Measurements from ENCODE around the gene ADAM15. TPM values are rescaled to one million over a fixed set of nuclear protein-coding genes. Genes with fewer than 3 reads are reported as not detected.

ADAM15 gene
- total and polyA plus RNA-seq, 5 donors from 2014 or later = 9.8 to 31.5 (median 20.6) TPM

DNA sequence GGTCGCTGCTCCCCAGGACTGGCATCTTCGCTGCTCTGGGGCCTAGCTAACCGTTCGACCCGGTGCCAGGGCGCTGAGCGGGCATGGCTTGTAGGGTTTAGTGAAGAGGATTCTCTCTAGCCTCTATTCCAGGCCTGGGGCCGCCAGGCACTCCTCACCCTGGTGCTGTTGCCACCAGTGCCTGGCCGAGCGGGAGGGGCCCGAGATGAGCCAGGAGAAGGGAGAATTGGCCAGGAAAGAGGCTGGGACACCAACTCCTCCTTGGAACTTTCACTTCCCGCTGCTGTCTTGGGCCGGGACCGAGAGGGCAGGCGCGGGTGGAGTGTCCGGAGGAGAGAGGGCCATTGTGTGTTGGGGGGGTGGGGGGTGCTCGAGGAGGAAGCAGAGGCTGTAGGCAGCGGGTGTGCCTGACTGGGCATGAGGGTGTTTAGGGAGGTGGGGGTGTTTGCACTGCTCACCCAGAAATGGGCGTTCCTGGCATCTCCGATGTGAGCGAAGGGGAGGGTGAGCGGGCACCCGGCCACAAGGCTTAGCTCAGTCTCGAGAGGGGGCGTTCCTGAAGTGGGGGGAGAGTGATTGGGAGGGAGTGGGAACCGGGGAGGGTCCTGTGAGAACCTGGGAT, 772 bp downstream of the ADAM15 start:
- no peak overlapping the region for H3K27ac ChIP-seq (ENCODE audit: insufficient read depth, low read length, poor library complexity, severe bottlenecking)
- Mint-ChIP-seq H3K27me3 (no peaks in the 10 kb centered on the region), H3K4me3 (peak overlapping the region; percentile 82 to 94 (median 88)), H3K9me3 (no peaks in the 10 kb centered on the region), H3K4me1 (peaks cover 0 to 28% (median 16%) of the 10 kb centered on the region in 4 donors), H3K27ac (peak overlapping the region in 2 of 3 donors; percentile 62 to 90), H3K36me3 (no peaks in the 10 kb centered on the region)
- H3K27me3 ChIP-seq (ENCODE audit: control insufficient read depth, insufficient read depth, low read length) = no peaks in the 10 kb centered on the region
- no peaks in the 10 kb centered on the region for H3K9me3 ChIP-seq (ENCODE audit: control insufficient read depth in 2 of 2, low read length in 2 of 2)
- ATAC-seq (ENCODE audit: low read depth in 2 of 2) = peak; percentile 23 to 24
- H3K4me3 ChIP-seq (ENCODE audit: low read depth, low read length) = peak overlapping the region; percentile 51
- H3K4me1 ChIP-seq (ENCODE audit: control insufficient read depth, insufficient read depth, low read length, poor library complexity, severe bottlenecking) = peaks cover 25% of the 10 kb centered on the region
- peak; percentile 34 to 63 (median 36) for DNase-seq
- peaks cover 5% of the 10 kb centered on the region for H3K36me3 ChIP-seq (ENCODE audit: control insufficient read depth, insufficient read depth, low read length)

DNA sequence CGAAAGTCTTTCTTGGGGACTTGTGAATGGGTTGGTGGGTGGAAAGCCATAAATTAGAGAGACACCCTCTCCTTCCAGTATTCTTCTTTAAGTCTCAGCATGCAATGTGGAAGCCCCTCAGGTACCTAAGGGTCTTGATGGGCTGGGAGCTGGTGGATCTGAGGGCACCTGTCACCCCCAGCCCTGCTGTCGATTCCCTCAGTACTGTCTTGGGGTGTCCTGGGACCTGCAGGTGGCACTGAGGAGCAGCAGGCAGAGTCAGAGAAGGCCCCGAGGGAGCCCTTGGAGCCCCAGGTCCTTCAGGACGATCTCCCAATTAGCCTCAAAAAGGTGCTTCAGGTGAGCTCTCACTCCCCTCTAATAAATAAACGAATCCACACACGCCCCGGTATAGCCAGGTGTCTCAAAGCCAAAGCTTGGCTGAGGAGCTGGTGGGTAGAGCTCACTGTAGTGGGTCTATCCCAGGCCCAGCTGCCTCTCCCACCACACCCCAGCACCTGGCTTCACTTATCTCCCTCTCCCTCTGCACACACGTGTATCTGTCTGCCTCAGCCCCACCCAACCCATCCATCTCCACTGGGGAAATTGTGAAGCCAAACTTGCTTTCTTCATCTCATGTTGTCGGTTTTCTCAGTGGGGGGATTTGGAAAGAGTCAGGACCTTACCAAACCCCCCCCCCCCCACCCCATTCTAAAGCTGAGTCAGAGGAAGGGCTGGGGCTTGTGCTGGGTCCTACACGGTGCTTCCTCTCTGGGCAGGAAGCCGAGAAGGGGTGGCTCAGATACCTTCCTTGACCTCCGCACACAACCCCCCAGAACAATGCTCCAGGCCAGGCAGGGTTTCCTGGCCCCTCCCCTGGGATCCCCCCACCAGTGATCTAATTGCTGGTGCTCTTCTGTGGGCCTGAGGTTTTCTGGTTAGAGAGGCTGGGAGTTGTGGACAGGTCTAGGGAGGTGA, 1.6 kb downstream of the ADAM15 start:
- H3K27me3 Mint-ChIP-seq = no peaks in the 10 kb centered on the region
- H3K36me3 Mint-ChIP-seq = peaks cover 3% of the 10 kb centered on the region
- peak in 1 of 3 donors; percentile 47 for DNase-seq
- peak overlapping the region in 2 of 3 donors; percentile 62 to 90 for H3K27ac Mint-ChIP-seq
- peak overlapping the region; percentile 82 to 94 (median 88) for H3K4me3 Mint-ChIP-seq
- peak overlapping the region; percentile 51 for H3K4me3 ChIP-seq (ENCODE audit: low read depth, low read length)
- H3K9me3 Mint-ChIP-seq = no peaks in the 10 kb centered on the region
- H3K27ac ChIP-seq (ENCODE audit: insufficient read depth, low read length, poor library complexity, severe bottlenecking) = peak overlapping the region; percentile 39
- peaks cover 25% of the 10 kb centered on the region for H3K4me1 ChIP-seq (ENCODE audit: control insufficient read depth, insufficient read depth, low read length, poor library complexity, severe bottlenecking)
- H3K36me3 ChIP-seq (ENCODE audit: control insufficient read depth, insufficient read depth, low read length) = peaks cover 5% of the 10 kb centered on the region
- no peak for ATAC-seq (ENCODE audit: low read depth in 2 of 2)
- no peaks in the 10 kb centered on the region for H3K9me3 ChIP-seq (ENCODE audit: control insufficient read depth in 2 of 2, low read length in 2 of 2)
- H3K27me3 ChIP-seq (ENCODE audit: control insufficient read depth, insufficient read depth, low read length) = no peaks in the 10 kb centered on the region
- peaks cover 0 to 28% (median 16%) of the 10 kb centered on the region in 4 donors for H3K4me1 Mint-ChIP-seq

DNA sequence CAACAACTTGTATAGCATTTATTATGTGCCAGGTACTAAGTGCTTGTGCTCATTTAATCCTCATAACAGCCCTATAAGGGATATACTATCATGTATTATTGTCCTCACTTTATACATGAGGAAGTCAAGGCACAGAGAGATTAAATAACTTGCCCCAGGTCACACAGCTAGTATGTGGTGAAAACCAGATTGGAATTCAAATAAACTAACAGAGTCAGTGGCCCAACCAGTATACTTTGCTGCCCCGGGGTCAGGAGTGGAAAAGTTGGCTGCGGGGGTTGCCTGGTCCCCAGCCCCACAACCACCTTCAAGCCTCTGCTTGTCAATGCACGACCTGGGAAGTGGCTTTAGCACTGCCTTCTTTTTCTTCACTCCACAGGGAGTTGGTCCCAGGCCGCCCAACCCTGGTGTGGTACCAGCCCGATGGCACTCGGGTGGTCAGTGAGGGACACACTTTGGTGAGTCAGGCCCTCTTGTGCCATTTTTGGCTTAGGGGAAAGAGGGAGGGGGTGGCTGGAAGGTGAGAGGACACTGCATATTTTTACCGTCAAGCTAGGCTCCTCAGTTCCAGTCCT, 2.5 kb downstream of the ADAM15 start:
- peaks cover 5% of the 10 kb centered on the region for H3K36me3 ChIP-seq (ENCODE audit: control insufficient read depth, insufficient read depth, low read length)
- Mint-ChIP-seq H3K4me3 (peak overlapping the region; percentile 43 to 88 (median 66)), H3K4me1 (peaks cover 0 to 26% (median 16%) of the 10 kb centered on the region in 4 donors), H3K27ac (peak overlapping the region in 1 of 3 donors; percentile 90), H3K27me3 (no peaks in the 10 kb centered on the region), H3K36me3 (peaks cover 5% of the 10 kb centered on the region), H3K9me3 (no peaks in the 10 kb centered on the region)
- H3K4me1 ChIP-seq (ENCODE audit: control insufficient read depth, insufficient read depth, low read length, poor library complexity, severe bottlenecking) = peaks cover 25% of the 10 kb centered on the region
- H3K4me3 ChIP-seq (ENCODE audit: low read depth, low read length) = peak overlapping the region; percentile 44
- peak overlapping the region; percentile 39 for H3K27ac ChIP-seq (ENCODE audit: insufficient read depth, low read length, poor library complexity, severe bottlenecking)
- DNase-seq (no peak), ATAC-seq (ENCODE audit: low read depth in 2 of 2) (no peak)
- no peaks in the 10 kb centered on the region for H3K27me3 ChIP-seq (ENCODE audit: control insufficient read depth, insufficient read depth, low read length)
- no peaks in the 10 kb centered on the region for H3K9me3 ChIP-seq (ENCODE audit: control insufficient read depth in 2 of 2, low read length in 2 of 2)

DNA sequence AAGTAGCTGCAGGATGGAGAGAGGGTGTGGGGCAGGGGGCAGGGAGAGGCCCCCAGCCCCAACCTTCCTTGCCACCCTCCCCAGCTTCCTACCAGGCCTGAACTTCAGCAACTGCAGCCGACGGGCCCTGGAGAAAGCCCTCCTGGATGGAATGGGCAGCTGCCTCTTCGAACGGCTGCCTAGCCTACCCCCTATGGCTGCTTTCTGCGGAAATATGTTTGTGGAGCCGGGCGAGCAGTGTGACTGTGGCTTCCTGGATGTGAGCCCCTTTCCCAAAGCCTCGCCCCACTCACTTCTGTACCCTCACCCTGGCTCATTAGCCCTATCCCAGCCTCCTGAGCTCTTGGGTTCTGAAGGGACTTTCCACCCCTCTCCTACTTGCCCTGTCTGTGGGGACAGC, 6.0 kb downstream of the ADAM15 start:
- H3K27me3 ChIP-seq (ENCODE audit: control insufficient read depth, insufficient read depth, low read length) = no peaks in the 10 kb centered on the region
- no peaks in the 10 kb centered on the region for H3K9me3 ChIP-seq (ENCODE audit: control insufficient read depth in 2 of 2, low read length in 2 of 2)
- Mint-ChIP-seq H3K27ac (no peak overlapping the region), H3K9me3 (no peaks in the 10 kb centered on the region), H3K4me3 (no peak overlapping the region), H3K36me3 (peaks cover 5% of the 10 kb centered on the region), H3K4me1 (peaks cover 0 to 23% (median 18%) of the 10 kb centered on the region in 4 donors), H3K27me3 (no peaks in the 10 kb centered on the region)
- H3K27ac ChIP-seq (ENCODE audit: insufficient read depth, low read length, poor library complexity, severe bottlenecking) = no peak overlapping the region
- ATAC-seq (ENCODE audit: low read depth in 2 of 2) (no peak), DNase-seq (no peak)
- H3K36me3 ChIP-seq (ENCODE audit: control insufficient read depth, insufficient read depth, low read length) = peaks cover 5% of the 10 kb centered on the region
- peaks cover 25% of the 10 kb centered on the region for H3K4me1 ChIP-seq (ENCODE audit: control insufficient read depth, insufficient read depth, low read length, poor library complexity, severe bottlenecking)
- H3K4me3 ChIP-seq (ENCODE audit: low read depth, low read length) = no peak overlapping the region

DNA sequence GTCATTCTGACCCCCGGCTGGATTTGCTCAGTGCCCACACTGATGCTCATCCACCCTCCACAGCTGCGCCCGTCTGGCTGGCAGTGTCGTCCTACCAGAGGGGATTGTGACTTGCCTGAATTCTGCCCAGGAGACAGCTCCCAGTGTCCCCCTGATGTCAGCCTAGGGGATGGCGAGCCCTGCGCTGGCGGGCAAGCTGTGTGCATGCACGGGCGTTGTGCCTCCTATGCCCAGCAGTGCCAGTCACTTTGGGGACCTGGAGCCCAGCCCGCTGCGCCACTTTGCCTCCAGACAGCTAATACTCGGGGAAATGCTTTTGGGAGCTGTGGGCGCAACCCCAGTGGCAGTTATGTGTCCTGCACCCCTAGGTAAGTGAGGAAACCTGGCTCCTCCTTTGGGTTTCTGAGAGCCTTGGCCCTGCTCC, 6.7 kb downstream of the ADAM15 start:
- H3K27me3 Mint-ChIP-seq = no peaks in the 10 kb centered on the region
- no peak for ATAC-seq (ENCODE audit: low read depth in 2 of 2)

DNA sequence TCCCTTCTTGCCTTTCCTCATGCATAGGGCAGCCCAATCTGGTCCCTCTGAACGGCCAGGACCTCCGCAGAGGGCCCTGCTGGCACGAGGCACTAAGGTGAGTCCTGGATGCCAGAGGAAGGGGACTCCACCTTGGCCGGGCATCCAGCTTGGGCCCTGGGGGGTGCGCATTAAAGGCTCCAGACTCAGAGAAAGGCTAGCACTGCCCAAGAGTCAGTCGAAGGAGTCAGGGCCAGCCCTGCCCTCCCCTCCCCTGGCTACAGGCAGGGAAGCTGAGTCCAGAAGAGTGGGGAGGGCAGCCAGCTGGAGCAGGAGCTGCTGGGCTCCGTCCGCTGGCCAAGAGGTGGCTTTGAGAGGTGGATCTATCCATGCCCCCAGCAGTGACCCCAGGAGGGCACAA, 9.6 kb downstream of the ADAM15 start:
- Mint-ChIP-seq H3K4me3 (no peak overlapping the region), H3K27ac (no peak overlapping the region), H3K36me3 (peaks cover 5% of the 10 kb centered on the region), H3K27me3 (no peaks in the 10 kb centered on the region), H3K4me1 (peaks cover 9 to 33% (median 19%) of the 10 kb centered on the region in 4 donors), H3K9me3 (no peaks in the 10 kb centered on the region)
- H3K27me3 ChIP-seq (ENCODE audit: control insufficient read depth, insufficient read depth, low read length) = no peaks in the 10 kb centered on the region
- peaks cover 5% of the 10 kb centered on the region for H3K36me3 ChIP-seq (ENCODE audit: control insufficient read depth, insufficient read depth, low read length)
- no peak overlapping the region for H3K4me3 ChIP-seq (ENCODE audit: low read depth, low read length)
- H3K4me1 ChIP-seq (ENCODE audit: control insufficient read depth, insufficient read depth, low read length, poor library complexity, severe bottlenecking) = peaks cover 41% of the 10 kb centered on the region
- DNase-seq = no peak
- no peak for ATAC-seq (ENCODE audit: low read depth in 2 of 2)
- H3K27ac ChIP-seq (ENCODE audit: insufficient read depth, low read length, poor library complexity, severe bottlenecking) = no peak overlapping the region
- no peaks in the 10 kb centered on the region for H3K9me3 ChIP-seq (ENCODE audit: control insufficient read depth in 2 of 2, low read length in 2 of 2)

More for the DNA sequence above, 6.7 kb downstream of the ADAM15 start:
- peaks cover 5% of the 10 kb centered on the region for H3K36me3 ChIP-seq (ENCODE audit: control insufficient read depth, insufficient read depth, low read length)
- peaks cover 25% of the 10 kb centered on the region for H3K4me1 ChIP-seq (ENCODE audit: control insufficient read depth, insufficient read depth, low read length, poor library complexity, severe bottlenecking)
- no peaks in the 10 kb centered on the region for H3K27me3 ChIP-seq (ENCODE audit: control insufficient read depth, insufficient read depth, low read length)
- no peak overlapping the region for H3K4me3 Mint-ChIP-seq
- H3K9me3 ChIP-seq (ENCODE audit: control insufficient read depth in 2 of 2, low read length in 2 of 2) = no peaks in the 10 kb centered on the region
- H3K36me3 Mint-ChIP-seq = peaks cover 5% of the 10 kb centered on the region
- H3K9me3 Mint-ChIP-seq = no peaks in the 10 kb centered on the region
- no peak overlapping the region for H3K27ac ChIP-seq (ENCODE audit: insufficient read depth, low read length, poor library complexity, severe bottlenecking)
- H3K4me3 ChIP-seq (ENCODE audit: low read depth, low read length) = no peak overlapping the region
- H3K4me1 Mint-ChIP-seq = peaks cover 0 to 22% (median 11%) of the 10 kb centered on the region in 4 donors
- H3K27ac Mint-ChIP-seq = no peak overlapping the region
- no peak for DNase-seq

- H3K27ac Mint-ChIP-seq = peak overlapping the region in 2 of 3 donors; percentile 46 to 80
- H3K36me3 ChIP-seq (ENCODE audit: control insufficient read depth, insufficient read depth, low read length) = no peaks in the 10 kb centered on the region
These were observed 10.4 kb downstream of the ADAM15 start for GRCh38 chr1:155061381-155062150.

More at GRCh38 chr1:155061381-155062150, 10.4 kb downstream of the ADAM15 start:
- Histone ChIP-seq H3K27ac (ENCODE audit: insufficient read depth, low read length, poor library complexity, severe bottlenecking) (no peak overlapping the region), H3K4me3 (ENCODE audit: low read depth, low read length) (no peak overlapping the region), H3K27me3 (ENCODE audit: control insufficient read depth, insufficient read depth, low read length) (no peaks in the 10 kb centered on the region), H3K4me1 (ENCODE audit: control insufficient read depth, insufficient read depth, low read length, poor library complexity, severe bottlenecking) (peaks cover 41% of the 10 kb centered on the region), H3K9me3 (ENCODE audit: control insufficient read depth in 2 of 2, low read length in 2 of 2) (no peaks in the 10 kb centered on the region)
- peaks cover 9 to 39% (median 22%) of the 10 kb centered on the region in 4 donors for H3K4me1 Mint-ChIP-seq
- peak; percentile 86 to 89 (median 89) for DNase-seq
- H3K9me3 Mint-ChIP-seq = no peaks in the 10 kb centered on the region
- H3K36me3 Mint-ChIP-seq = peaks cover 5% of the 10 kb centered on the region
- peak overlapping the region; percentile 74 to 88 (median 83) for H3K4me3 Mint-ChIP-seq
- ATAC-seq (ENCODE audit: low read depth in 2 of 2) = peak; percentile 66 to 67
- H3K27me3 Mint-ChIP-seq = no peaks in the 10 kb centered on the region
